ENCODE results near the gene TMEM243.
"Not testable (repeated sequence)": the region's sequence is repeated elsewhere in the genome, so short reads cannot be mapped to it uniquely, and the experiment has no call there.

DNA sequence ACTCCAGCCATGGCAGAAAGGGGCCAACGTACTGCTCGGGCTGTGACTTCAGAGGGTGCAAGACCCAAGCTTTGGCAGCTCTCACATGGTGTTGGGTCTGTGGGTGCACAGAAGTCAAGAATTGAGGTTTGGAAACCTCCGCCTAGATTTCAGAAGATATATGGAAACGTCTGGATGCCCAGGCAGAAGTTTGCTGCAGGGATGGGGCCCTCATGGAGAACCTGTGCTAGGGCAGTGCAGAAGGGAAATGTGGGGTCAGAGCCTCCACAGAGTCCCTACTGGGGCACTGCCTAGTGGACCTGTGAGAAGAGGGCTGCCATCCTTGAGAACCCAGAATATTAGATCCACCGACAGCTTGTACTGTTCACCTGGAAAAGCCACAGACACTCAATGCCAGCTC is 26.1 kb upstream of the TMEM243 start:
- not testable (repeated sequence) for TF ChIP-seq CTCF (IDR thresholded peaks at IDR 0.05); ZFX (IDR thresholded peaks at IDR 0.05; ENCODE audit: borderline replicate concordance)
